Stimulated activated CD4-positive, alpha-beta T cell treated with anti-CD3 and anti-CD28 coated beads, Interleukin-2, amount 100 ng/mL, for 48 hours (primary cell): ENCODE measurements around the gene PPP2R2B.

Source experiments
- DNase-seq, 2 donors: peaks; one replicate each; pipeline ENCODE4 v3.0.0-alpha.2; 2020

PPP2R2B gene

GRCh38 chr5:146884066-146884626 is 5.6 kb upstream of the PPP2R2B start:
- no peak for DNase-seq

- DNase-seq: no peak
These were observed 5.0 kb upstream of the PPP2R2B start for GRCh38 chr5:146883511-146883910.

GRCh38 chr5:146880966-146881365 is 2.4 kb upstream of the PPP2R2B start:
- DNase-seq: no peak

GRCh38 chr5:146877783-146878475 is 628 bp downstream of the PPP2R2B start:
- DNase-seq: peak; percentile 5 to 9

- no peak for DNase-seq
These were observed 1.3 kb downstream of the PPP2R2B start for GRCh38 chr5:146877178-146877681.

- no peak for DNase-seq
These were observed 5.2 kb downstream of the PPP2R2B start for GRCh38 chr5:146873186-146873917.

- DNase-seq: no peak
These were observed 6.4 kb downstream of the PPP2R2B start for GRCh38 chr5:146872188-146872587.

GRCh38 chr5:146867996-146868708 is 10.4 kb downstream of the PPP2R2B start:
- no peak for DNase-seq

- no peak for DNase-seq
These were observed 12.3 kb downstream of the PPP2R2B start for GRCh38 chr5:146866263-146866662.

GRCh38 chr5:146862641-146863040 is 15.9 kb downstream of the PPP2R2B start:
- no peak for DNase-seq

GRCh38 chr5:146860213-146860893 is 18.2 kb downstream of the PPP2R2B start:
- DNase-seq: no peak

- DNase-seq: no peak
These were observed 26.5 kb downstream of the PPP2R2B start for GRCh38 chr5:146852089-146852488.

GRCh38 chr5:146851133-146851532 is 27.4 kb downstream of the PPP2R2B start:
- DNase-seq: no peak

GRCh38 chr5:146849694-146850303 is 28.8 kb downstream of the PPP2R2B start:
- no peak for DNase-seq

- DNase-seq: no peak
These were observed 30.4 kb downstream of the PPP2R2B start for GRCh38 chr5:146848133-146848532.

GRCh38 chr5:146840016-146840415 is 38.5 kb downstream of the PPP2R2B start:
- DNase-seq: no peak

- no peak for DNase-seq
These were observed 42.2 kb downstream of the PPP2R2B start for GRCh38 chr5:146836226-146836842.

GRCh38 chr5:146832985-146833732 is 45.4 kb downstream of the PPP2R2B start:
- DNase-seq: no peak

GRCh38 chr5:146828385-146828784 is 50.2 kb downstream of the PPP2R2B start:
- DNase-seq: no peak

GRCh38 chr5:146827901-146828300 is 50.7 kb downstream of the PPP2R2B start:
- no peak for DNase-seq

GRCh38 chr5:146825033-146825432 is 53.5 kb downstream of the PPP2R2B start:
- DNase-seq: peak in 1 of 2 donors; percentile 4
